Mesendoderm (in vitro differentiated cells): Measurements from ENCODE around the gene ADARB1.

ENCODE experiments used
- DNase-seq: peaks from one replicate; pipeline ENCODE4 v3.0.0; 2013
- H2AK5ac ChIP-seq: 2 replicates; pipeline ENCODE4 v1.6.1; 2013; ENCODE audit warnings: low read length, inconsistent platforms
- H2BK120ac ChIP-seq: 2 replicates; pipeline ENCODE4 v1.6.1; 2013; ENCODE audit warnings: low read depth, mild to moderate bottlenecking, low read length, moderate library complexity, mixed read lengths
- H2BK15ac ChIP-seq: replicated peaks from 2 replicates; pipeline ENCODE4 v1.6.1; 2013; ENCODE audit warnings: low read depth, mild to moderate bottlenecking, moderate library complexity
- H2BK5ac ChIP-seq: 2 replicates; pipeline ENCODE4 v1.6.1; 2013; ENCODE audit warnings: low read length, inconsistent platforms
- H3K18ac ChIP-seq: 2 replicates; pipeline ENCODE4 v1.6.1; 2013; ENCODE audit warnings: mild to moderate bottlenecking, low read length, mixed read lengths
- H3K23ac ChIP-seq: one replicate; pipeline ENCODE4 v1.6.1; 2013; ENCODE audit warnings: low read length
- H3K27ac ChIP-seq: 2 replicates; pipeline ENCODE4 v1.5.1; 2013; ENCODE audit warnings: low read depth, mild to moderate bottlenecking, inconsistent platforms, low read length, moderate library complexity
- H3K27me3 ChIP-seq: 2 replicates; pipeline ENCODE4 v1.6.1; 2013; ENCODE audit warnings: low read length, control low read depth, mild to moderate bottlenecking, inconsistent platforms; ENCODE audit not compliant: insufficient read depth, poor library complexity
- H3K36me3 ChIP-seq: 2 replicates; pipeline ENCODE4 v1.6.1; 2013; ENCODE audit warnings: low read length, inconsistent platforms; ENCODE audit not compliant: control insufficient read depth, insufficient read depth
- H3K4ac ChIP-seq: one replicate; pipeline ENCODE4 v1.6.1; 2013; ENCODE audit warnings: low read depth, mild to moderate bottlenecking, low read length, moderate library complexity
- H3K4me1 ChIP-seq: 2 replicates; pipeline ENCODE4 v1.6.1; 2013; ENCODE audit warnings: low read depth, low read length, inconsistent platforms; ENCODE audit not compliant: control insufficient read depth
- H3K4me2 ChIP-seq: 2 replicates; pipeline ENCODE4 v1.6.1; 2013; ENCODE audit warnings: low read length
- H3K4me3 ChIP-seq: 2 replicates; pipeline ENCODE4 v1.5.1; 2013; ENCODE audit warnings: mild to moderate bottlenecking, low read length
- H3K56ac ChIP-seq: one replicate; pipeline ENCODE4 v1.6.1; 2013; ENCODE audit warnings: low read length
- H3K79me1 ChIP-seq: 2 replicates; pipeline ENCODE4 v1.6.1; 2013; ENCODE audit warnings: low read length, inconsistent platforms
- H3K79me2 ChIP-seq: 2 replicates; pipeline ENCODE4 v1.6.1; 2013; ENCODE audit warnings: mild to moderate bottlenecking, low read length; ENCODE audit not compliant: control insufficient read depth, insufficient read depth
- H3K9ac ChIP-seq: 2 replicates; pipeline ENCODE4 v1.6.1; 2013; ENCODE audit warnings: low read length, inconsistent platforms
- H4K5ac ChIP-seq: one replicate; pipeline ENCODE4 v1.6.1; 2013; ENCODE audit warnings: low read length
- H4K8ac ChIP-seq: one replicate; pipeline ENCODE4 v1.6.1; 2013; ENCODE audit warnings: low read depth, mild to moderate bottlenecking, control low read depth, low read length, moderate library complexity
- WGBS: extraction: QIAGEN DNeasy Blood & Tissue Kit; methylation state at CpG from one replicate; pipeline ENCODE4 v1.1.7; 2013; ENCODE audit warnings: low lambda C conversion rate, missing lambda C conversion rate; ENCODE audit not compliant: insufficient coverage; ENCODE audit errors: extremely low coverage; 5-methylcytosine and 5-hydroxymethylcytosine counted together

The ADARB1 gene

GRCh38 chr21:45162809-45163208 lies 88.4 kb downstream of the ADARB1 start:
- WGBS = no CpG with 5 or more reads among the region's 5 CpGs
- Histone ChIP-seq H3K27me3 (no peaks in the 10 kb centered on the region), H3K4me1 (peaks cover 3% of the 10 kb centered on the region), H3K9ac (no peak overlapping the region), H3K4ac (no peak overlapping the region), H4K5ac (no peak overlapping the region), H3K79me1 (no peaks in the 10 kb centered on the region), H2AK5ac (no peak overlapping the region), H3K4me2 (no peak overlapping the region), H3K27ac (no peak overlapping the region), H3K18ac (no peak overlapping the region), H3K36me3 (no peaks in the 10 kb centered on the region), H2BK15ac (no peak overlapping the region), H3K4me3 (no peak overlapping the region), H3K79me2 (no peaks in the 10 kb centered on the region), H3K56ac (no peak overlapping the region), H2BK5ac (no peak overlapping the region), H4K8ac (no peak overlapping the region), H2BK120ac (no peak overlapping the region), H3K23ac (no peak overlapping the region)
- DNase-seq = no peak

- no peak overlapping the region for H4K8ac ChIP-seq
- no peaks in the 10 kb centered on the region for H3K79me1 ChIP-seq
- no peak overlapping the region for H2BK5ac ChIP-seq
- H3K4me3 ChIP-seq = no peak overlapping the region
- H4K5ac ChIP-seq = no peak overlapping the region
- H3K56ac ChIP-seq = no peak overlapping the region
- H3K27ac ChIP-seq = no peak overlapping the region
- no CpG with 5 or more reads among the region's 12 CpGs for WGBS
- no peak overlapping the region for H2AK5ac ChIP-seq
- no peaks in the 10 kb centered on the region for H3K79me2 ChIP-seq
- DNase-seq = no peak
- H3K27me3 ChIP-seq = no peaks in the 10 kb centered on the region
- no peak overlapping the region for H2BK15ac ChIP-seq
- no peaks in the 10 kb centered on the region for H3K4me1 ChIP-seq
- H3K23ac ChIP-seq = no peak overlapping the region
- no peak overlapping the region for H3K4ac ChIP-seq
- H3K9ac ChIP-seq = no peak overlapping the region
- no peaks in the 10 kb centered on the region for H3K36me3 ChIP-seq
- no peak overlapping the region for H3K18ac ChIP-seq
- no peak overlapping the region for H3K4me2 ChIP-seq
- H2BK120ac ChIP-seq = no peak overlapping the region
Measured at GRCh38 chr21:45163413-45164123, 89.2 kb downstream of the ADARB1 start.

GRCh38 chr21:45164124-45164511 lies 89.7 kb downstream of the ADARB1 start:
- Histone ChIP-seq H2BK120ac (no peak overlapping the region), H3K27me3 (no peaks in the 10 kb centered on the region), H3K79me1 (no peaks in the 10 kb centered on the region), H2AK5ac (no peak overlapping the region), H3K4me1 (no peaks in the 10 kb centered on the region), H4K8ac (no peak overlapping the region), H3K36me3 (no peaks in the 10 kb centered on the region), H3K79me2 (no peaks in the 10 kb centered on the region), H3K18ac (no peak overlapping the region), H2BK5ac (no peak overlapping the region), H4K5ac (no peak overlapping the region), H3K23ac (no peak overlapping the region), H2BK15ac (no peak overlapping the region), H3K9ac (no peak overlapping the region), H3K56ac (no peak overlapping the region), H3K4me3 (no peak overlapping the region), H3K27ac (no peak overlapping the region), H3K4ac (no peak overlapping the region), H3K4me2 (no peak overlapping the region)
- DNase-seq = no peak
- WGBS = no CpG with 5 or more reads among the region's 12 CpGs

GRCh38 chr21:45164838-45165237 lies 90.5 kb downstream of the ADARB1 start:
- Histone ChIP-seq H3K23ac (no peak overlapping the region), H4K8ac (no peak overlapping the region), H3K79me2 (no peaks in the 10 kb centered on the region), H3K27ac (no peak overlapping the region), H2BK120ac (no peak overlapping the region), H2AK5ac (no peak overlapping the region), H2BK5ac (no peak overlapping the region), H4K5ac (no peak overlapping the region), H3K9ac (no peak overlapping the region), H3K4me2 (no peak overlapping the region), H3K4ac (no peak overlapping the region), H3K4me3 (no peak overlapping the region), H3K18ac (no peak overlapping the region), H2BK15ac (no peak overlapping the region), H3K56ac (no peak overlapping the region), H3K79me1 (no peaks in the 10 kb centered on the region), H3K4me1 (no peaks in the 10 kb centered on the region), H3K27me3 (no peaks in the 10 kb centered on the region), H3K36me3 (no peaks in the 10 kb centered on the region)
- DNase-seq = no peak
- no CpG with 5 or more reads among the region's 6 CpGs for WGBS

- Histone ChIP-seq H3K18ac (no peak overlapping the region), H3K4ac (no peak overlapping the region), H3K56ac (no peak overlapping the region), H2BK15ac (no peak overlapping the region), H4K8ac (no peak overlapping the region), H3K27me3 (no peaks in the 10 kb centered on the region), H3K79me1 (no peaks in the 10 kb centered on the region), H3K9ac (no peak overlapping the region), H2AK5ac (no peak overlapping the region), H3K36me3 (no peaks in the 10 kb centered on the region), H3K4me2 (no peak overlapping the region), H3K27ac (no peak overlapping the region), H3K4me1 (no peaks in the 10 kb centered on the region), H3K4me3 (no peak overlapping the region), H4K5ac (no peak overlapping the region), H3K79me2 (no peaks in the 10 kb centered on the region), H3K23ac (no peak overlapping the region), H2BK120ac (no peak overlapping the region), H2BK5ac (no peak overlapping the region)
- no CpG with 5 or more reads among the region's 5 CpGs for WGBS
- no peak for DNase-seq
Measured at GRCh38 chr21:45166931-45167330, 92.6 kb downstream of the ADARB1 start.

- Histone ChIP-seq H3K4me3 (no peak overlapping the region), H3K36me3 (no peaks in the 10 kb centered on the region), H3K4me2 (no peak overlapping the region), H2BK5ac (no peak overlapping the region), H2BK15ac (no peak overlapping the region), H3K23ac (no peak overlapping the region), H3K79me1 (no peaks in the 10 kb centered on the region), H4K5ac (no peak overlapping the region), H3K56ac (no peak overlapping the region), H2AK5ac (no peak overlapping the region), H3K4ac (no peak overlapping the region), H3K27me3 (no peaks in the 10 kb centered on the region), H4K8ac (no peak overlapping the region), H3K9ac (no peak overlapping the region), H2BK120ac (no peak overlapping the region), H3K18ac (no peak overlapping the region), H3K4me1 (no peaks in the 10 kb centered on the region), H3K79me2 (no peaks in the 10 kb centered on the region), H3K27ac (no peak overlapping the region)
- no CpG with 5 or more reads among the region's 6 CpGs for WGBS
- DNase-seq = no peak
Measured at GRCh38 chr21:45167796-45168222, 93.4 kb downstream of the ADARB1 start.
